Parathyroid adenoma (tissue), 2 donors: Measurements from ENCODE around the gene FBXW8.

ENCODE experiments used
- H2AFZ ChIP-seq: fragments of 300-600 bp; sonication (generic); one replicate; pipeline ENCODE4 v1.7.0; 2017; ENCODE audit warnings: antibody characterized with exemption, mild to moderate bottlenecking
- H3K27ac ChIP-seq: fragments of 300-600 bp; sonication (generic); one replicate; pipeline ENCODE4 v1.7.0; 2017
- H3K27me3 ChIP-seq: fragments of 300-600 bp; sonication (generic); one replicate; pipeline ENCODE4 v1.7.0; 2017; ENCODE audit warnings: low read length; ENCODE audit not compliant: control insufficient read depth, insufficient read depth
- H3K36me3 ChIP-seq: fragments of 300-600 bp; sonication (generic); one replicate; pipeline ENCODE4 v1.7.0; 2017; ENCODE audit warnings: low read length; ENCODE audit not compliant: control insufficient read depth, insufficient read depth
- H3K4me1 ChIP-seq: fragments of 300-600 bp; sonication (generic); one replicate; pipeline ENCODE4 v1.7.0; 2017; ENCODE audit warnings: control low read depth
- H3K4me2 ChIP-seq: fragments of 300-600 bp; sonication (generic); one replicate; pipeline ENCODE4 v1.7.0; 2017; ENCODE audit warnings: low read length
- H3K4me3 ChIP-seq: fragments of 300-600 bp; sonication (generic); one replicate; pipeline ENCODE4 v1.7.0; 2017; ENCODE audit warnings: low read depth, low read length
- H3K79me2 ChIP-seq: fragments of 300-600 bp; sonication (generic); one replicate; pipeline ENCODE4 v1.7.0; 2017; ENCODE audit warnings: control low read depth
- H3K9ac ChIP-seq: fragments of 300-600 bp; sonication (generic); one replicate; pipeline ENCODE4 v1.7.0; 2017; ENCODE audit warnings: mild to moderate bottlenecking
- H3K9me3 ChIP-seq: fragments of 300-600 bp; sonication (generic); one replicate; pipeline ENCODE4 v1.7.0; 2017; ENCODE audit warnings: low read length; ENCODE audit not compliant: control insufficient read depth
- TF ChIP-seq, protein P1 (sequence below): fragments of 300-600 bp; sonication (generic); IDR thresholded peaks from one replicate; pipeline ENCODE4 v1.7.0; 2017; ENCODE audit warnings: antibody characterized with exemption, mild to moderate bottlenecking
- donor health status: primary hyperparathyroidism.

The FBXW8 gene

DNA sequence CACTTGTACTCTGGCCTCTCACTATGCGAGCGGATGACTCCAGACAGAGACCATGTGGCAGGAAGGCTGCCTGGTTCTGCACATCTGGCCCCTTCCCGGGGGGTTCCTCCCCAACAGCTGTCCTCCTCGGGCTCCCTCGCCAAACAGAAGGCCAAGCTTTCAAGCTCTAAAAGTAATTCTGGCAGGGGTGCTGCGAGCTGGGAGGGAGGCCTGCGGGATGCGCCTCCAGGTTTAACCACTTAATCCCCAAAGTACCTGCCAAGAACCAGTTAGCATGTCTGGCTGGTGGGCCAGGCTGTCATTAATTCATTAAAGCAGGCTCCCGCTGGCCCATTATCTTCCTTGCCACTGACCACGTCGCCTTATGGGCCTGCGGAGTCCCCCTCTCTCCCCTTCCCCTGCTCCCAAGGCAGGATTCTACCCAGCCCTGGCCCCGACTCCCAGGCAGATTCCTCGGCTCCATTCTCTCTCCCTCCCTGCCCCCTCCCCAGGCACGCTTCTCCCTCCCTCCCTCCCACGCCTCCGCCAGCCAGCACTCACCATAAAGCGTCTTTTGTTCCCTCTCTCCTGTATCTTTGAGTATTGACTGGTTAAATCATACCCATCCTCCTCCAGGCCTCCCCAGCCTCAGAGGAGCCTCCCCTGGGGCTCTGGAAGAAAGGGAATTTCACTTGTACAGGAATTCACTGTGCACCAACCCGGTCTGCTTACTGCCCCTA is 34.4 kb upstream of the FBXW8 start:
- Histone ChIP-seq H3K9me3 (no peaks in the 10 kb centered on the region), H3K4me1 (no peaks in the 10 kb centered on the region), H3K4me2 (no peak overlapping the region), H3K27me3 (peaks cover 6% of the 10 kb centered on the region), H3K27ac (no peak overlapping the region), H3K9ac (no peak overlapping the region), H3K79me2 (no peaks in the 10 kb centered on the region), H2AFZ (no peak overlapping the region), H3K4me3 (no peak overlapping the region), H3K36me3 (no peaks in the 10 kb centered on the region)
- TF ChIP-seq, protein P1, sequence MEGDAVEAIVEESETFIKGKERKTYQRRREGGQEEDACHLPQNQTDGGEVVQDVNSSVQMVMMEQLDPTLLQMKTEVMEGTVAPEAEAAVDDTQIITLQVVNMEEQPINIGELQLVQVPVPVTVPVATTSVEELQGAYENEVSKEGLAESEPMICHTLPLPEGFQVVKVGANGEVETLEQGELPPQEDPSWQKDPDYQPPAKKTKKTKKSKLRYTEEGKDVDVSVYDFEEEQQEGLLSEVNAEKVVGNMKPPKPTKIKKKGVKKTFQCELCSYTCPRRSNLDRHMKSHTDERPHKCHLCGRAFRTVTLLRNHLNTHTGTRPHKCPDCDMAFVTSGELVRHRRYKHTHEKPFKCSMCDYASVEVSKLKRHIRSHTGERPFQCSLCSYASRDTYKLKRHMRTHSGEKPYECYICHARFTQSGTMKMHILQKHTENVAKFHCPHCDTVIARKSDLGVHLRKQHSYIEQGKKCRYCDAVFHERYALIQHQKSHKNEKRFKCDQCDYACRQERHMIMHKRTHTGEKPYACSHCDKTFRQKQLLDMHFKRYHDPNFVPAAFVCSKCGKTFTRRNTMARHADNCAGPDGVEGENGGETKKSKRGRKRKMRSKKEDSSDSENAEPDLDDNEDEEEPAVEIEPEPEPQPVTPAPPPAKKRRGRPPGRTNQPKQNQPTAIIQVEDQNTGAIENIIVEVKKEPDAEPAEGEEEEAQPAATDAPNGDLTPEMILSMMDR = no peak

DNA sequence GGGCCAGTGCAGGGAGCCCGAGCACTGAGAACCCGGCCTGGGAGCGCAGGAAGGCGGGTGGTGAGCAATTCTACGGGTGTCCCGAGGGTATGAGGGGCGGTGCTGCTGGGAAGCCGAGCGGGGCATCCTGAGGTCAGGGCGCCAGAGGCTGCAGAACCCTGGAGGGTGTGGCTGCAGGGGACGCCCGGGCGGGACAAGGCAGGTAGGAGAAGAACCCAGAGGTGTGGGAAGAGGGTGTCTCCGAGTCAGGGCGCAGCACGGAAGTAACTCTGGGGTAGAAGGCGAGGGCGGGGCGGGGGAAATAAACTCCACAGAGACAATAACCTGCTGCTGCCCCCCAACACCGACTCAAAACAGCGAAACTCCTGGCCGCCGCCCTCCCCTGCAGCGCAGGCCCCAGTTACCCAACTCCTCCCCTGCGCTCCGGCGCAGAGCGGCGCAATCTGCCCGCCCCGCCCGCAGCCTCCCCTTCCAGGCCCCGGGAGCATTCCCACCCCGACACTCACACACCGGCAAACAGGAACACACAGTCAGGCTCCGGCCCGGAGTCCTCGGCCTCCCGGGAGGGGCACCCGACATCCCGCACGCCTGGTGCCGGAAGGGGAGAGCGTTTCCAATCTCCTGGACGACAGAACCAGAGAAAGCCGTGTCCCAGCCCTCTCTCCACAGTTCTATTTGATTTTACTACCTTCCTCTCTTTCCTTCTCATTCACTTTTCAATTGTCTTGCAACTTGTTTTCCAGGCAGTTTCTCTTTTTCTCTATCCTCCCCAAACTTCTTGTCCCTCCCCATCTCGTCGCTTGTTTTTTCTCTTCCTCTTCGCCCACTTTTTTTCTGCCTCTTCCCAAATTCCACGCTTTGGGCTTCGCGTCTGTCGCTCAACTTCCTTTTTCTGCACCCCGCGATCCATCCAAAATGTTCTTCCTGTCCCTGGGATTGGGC is 31.9 kb upstream of the FBXW8 start:
- no peak overlapping the region for H3K4me2 ChIP-seq
- H3K27ac ChIP-seq = no peak overlapping the region
- no peak overlapping the region for H2AFZ ChIP-seq
- H3K4me1 ChIP-seq = no peaks in the 10 kb centered on the region
- TF ChIP-seq, protein P1 = no peak
- peaks cover 6% of the 10 kb centered on the region for H3K27me3 ChIP-seq
- H3K79me2 ChIP-seq = no peaks in the 10 kb centered on the region
- no peaks in the 10 kb centered on the region for H3K9me3 ChIP-seq
- H3K36me3 ChIP-seq = no peaks in the 10 kb centered on the region
- no peak overlapping the region for H3K9ac ChIP-seq
- no peak overlapping the region for H3K4me3 ChIP-seq

DNA sequence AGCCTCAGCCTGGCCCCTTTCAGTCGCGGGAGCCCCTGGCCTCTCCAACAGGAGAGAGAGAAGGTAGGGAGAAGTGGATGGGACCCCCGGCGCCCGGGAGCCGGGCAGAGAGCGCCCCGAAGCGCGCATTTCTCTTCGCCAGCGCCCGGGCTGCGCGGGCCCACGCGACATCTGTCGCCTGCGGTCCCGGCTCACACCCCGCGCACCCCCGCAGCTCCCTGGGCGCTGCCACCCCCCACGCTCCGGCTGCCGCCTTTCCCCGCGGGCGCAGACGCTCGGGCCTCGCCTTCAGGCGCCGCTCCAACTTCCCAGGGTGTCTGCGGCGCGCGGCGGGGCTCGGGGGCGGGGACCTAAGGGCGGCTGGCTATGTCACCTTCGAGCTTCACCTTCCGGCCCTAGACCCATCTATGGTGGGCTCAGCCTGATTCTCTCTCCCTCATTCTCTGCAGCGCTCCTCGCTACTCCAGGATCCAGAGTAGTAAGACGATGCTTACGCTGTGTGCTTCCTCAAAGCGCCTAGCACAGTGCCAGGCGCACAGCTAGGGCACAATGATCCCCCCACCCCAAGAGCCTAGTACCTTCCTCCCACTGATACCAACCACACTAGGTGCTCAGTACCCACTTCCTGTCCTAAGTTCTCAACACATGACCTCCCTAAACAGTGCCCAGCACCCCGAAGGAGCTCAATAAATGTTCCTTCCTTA is 31.1 kb upstream of the FBXW8 start:
- peaks cover 6% of the 10 kb centered on the region for H3K27me3 ChIP-seq
- H3K9ac ChIP-seq = no peak overlapping the region
- H3K27ac ChIP-seq = no peak overlapping the region
- H3K4me1 ChIP-seq = no peaks in the 10 kb centered on the region
- H3K9me3 ChIP-seq = no peaks in the 10 kb centered on the region
- H3K79me2 ChIP-seq = no peaks in the 10 kb centered on the region
- TF ChIP-seq, protein P1 = no peak
- H3K4me3 ChIP-seq = no peak overlapping the region
- H2AFZ ChIP-seq = no peak overlapping the region
- H3K4me2 ChIP-seq = no peak overlapping the region
- no peaks in the 10 kb centered on the region for H3K36me3 ChIP-seq

GRCh38 chr12:116880213-116880816 is 30.4 kb upstream of the FBXW8 start:
- Histone ChIP-seq H3K27me3 (peaks cover 6% of the 10 kb centered on the region), H3K79me2 (no peaks in the 10 kb centered on the region), H2AFZ (peak overlapping the region; percentile 38), H3K9me3 (no peaks in the 10 kb centered on the region), H3K36me3 (no peaks in the 10 kb centered on the region), H3K9ac (no peak overlapping the region), H3K4me2 (peak overlapping the region; percentile 53), H3K4me1 (no peaks in the 10 kb centered on the region), H3K27ac (no peak overlapping the region), H3K4me3 (no peak overlapping the region)
- TF ChIP-seq, protein P1 = no peak
